Measurements from ENCODE around the gene FAM163B.

The FAM163B gene

GRCh38 chr9:133621725-133622267 lies 12.6 kb upstream of the FAM163B start:
- no peak for TF ChIP-seq CTCF (IDR thresholded peaks at IDR 0.05; ENCODE audit: poor library complexity, severe bottlenecking)
- Histone ChIP-seq H3K27me3 (ENCODE audit: insufficient read depth, poor library complexity, severe bottlenecking) (peaks cover 44% of the 10 kb centered on the region), H3K9me3 (ENCODE audit: severe bottlenecking) (no peaks in the 10 kb centered on the region), H3K4me3 (ENCODE audit: severe bottlenecking) (no peak overlapping the region), H3K27ac (ENCODE audit: poor library complexity, severe bottlenecking) (no peak overlapping the region), H3K36me3 (ENCODE audit: low read depth) (no peaks in the 10 kb centered on the region), H3K4me1 (ENCODE audit: insufficient read depth, poor library complexity, severe bottlenecking) (no peaks in the 10 kb centered on the region)
- ATAC-seq (ENCODE audit: low read depth), result no peak
- no peak for DNase-seq (ENCODE audit: low spot score)

GRCh38 chr9:133619791-133620190 lies 10.6 kb upstream of the FAM163B start:
- TF ChIP-seq CTCF (IDR thresholded peaks at IDR 0.05; ENCODE audit: poor library complexity, severe bottlenecking), result no peak

GRCh38 chr9:133618726-133619125 lies 9.5 kb upstream of the FAM163B start:
- H3K4me1 ChIP-seq (ENCODE audit: insufficient read depth, poor library complexity, severe bottlenecking), result no peaks in the 10 kb centered on the region
- ATAC-seq (ENCODE audit: low read depth), result no peak
- TF ChIP-seq CTCF (IDR thresholded peaks at IDR 0.05; ENCODE audit: poor library complexity, severe bottlenecking), result no peak
- no peaks in the 10 kb centered on the region for H3K9me3 ChIP-seq (ENCODE audit: severe bottlenecking)
- H3K4me3 ChIP-seq (ENCODE audit: severe bottlenecking), result no peak overlapping the region
- H3K36me3 ChIP-seq (ENCODE audit: low read depth), result no peaks in the 10 kb centered on the region
- no peak overlapping the region for H3K27ac ChIP-seq (ENCODE audit: poor library complexity, severe bottlenecking)
- DNase-seq (ENCODE audit: low spot score), result no peak
- H3K27me3 ChIP-seq (ENCODE audit: insufficient read depth, poor library complexity, severe bottlenecking), result peaks cover 55% of the 10 kb centered on the region

More at GRCh38 chr9:133619791-133620190, 10.6 kb upstream of the FAM163B start:
- no peak for DNase-seq (ENCODE audit: low spot score)
- Histone ChIP-seq H3K27ac (ENCODE audit: poor library complexity, severe bottlenecking) (no peak overlapping the region), H3K4me3 (ENCODE audit: severe bottlenecking) (no peak overlapping the region), H3K36me3 (ENCODE audit: low read depth) (no peaks in the 10 kb centered on the region), H3K27me3 (ENCODE audit: insufficient read depth, poor library complexity, severe bottlenecking) (peaks cover 45% of the 10 kb centered on the region), H3K4me1 (ENCODE audit: insufficient read depth, poor library complexity, severe bottlenecking) (no peaks in the 10 kb centered on the region), H3K9me3 (ENCODE audit: severe bottlenecking) (no peaks in the 10 kb centered on the region)
- ATAC-seq (ENCODE audit: low read depth), result no peak

- DNase-seq (ENCODE audit: low spot score) (no peak), ATAC-seq (ENCODE audit: low read depth) (no peak)
- H3K9me3 ChIP-seq (ENCODE audit: severe bottlenecking), result no peaks in the 10 kb centered on the region
- H3K27ac ChIP-seq (ENCODE audit: poor library complexity, severe bottlenecking), result no peak overlapping the region
- TF ChIP-seq CTCF (IDR thresholded peaks at IDR 0.05; ENCODE audit: poor library complexity, severe bottlenecking), result no peak
- no peak overlapping the region for H3K4me3 ChIP-seq (ENCODE audit: severe bottlenecking)
- H3K36me3 ChIP-seq (ENCODE audit: low read depth), result no peaks in the 10 kb centered on the region
- peaks cover 63% of the 10 kb centered on the region for H3K27me3 ChIP-seq (ENCODE audit: insufficient read depth, poor library complexity, severe bottlenecking)
- no peaks in the 10 kb centered on the region for H3K4me1 ChIP-seq (ENCODE audit: insufficient read depth, poor library complexity, severe bottlenecking)
Measured at GRCh38 chr9:133616643-133617405, 7.6 kb upstream of the FAM163B start.

All from RWPE2 (cell line).